GOT3 (cell line): ENCODE results near the gene NDUFA13.

Experiments used
- DNase-seq: peaks from one replicate; lab custom pipeline; 2025; ENCODE audit warnings: mixed read lengths; lab: John Stamatoyannopoulos, UW

NDUFA13 gene

GRCh38 chr19:19548915-19549759 lies 33.1 kb downstream of the NDUFA13 start:
- DNase-seq, result no peak

GRCh38 chr19:19549804-19550464 lies 33.9 kb downstream of the NDUFA13 start:
- no peak for DNase-seq

- DNase-seq, result no peak
These were observed 34.5 kb downstream of the NDUFA13 start for GRCh38 chr19:19550485-19550929.

DNA sequence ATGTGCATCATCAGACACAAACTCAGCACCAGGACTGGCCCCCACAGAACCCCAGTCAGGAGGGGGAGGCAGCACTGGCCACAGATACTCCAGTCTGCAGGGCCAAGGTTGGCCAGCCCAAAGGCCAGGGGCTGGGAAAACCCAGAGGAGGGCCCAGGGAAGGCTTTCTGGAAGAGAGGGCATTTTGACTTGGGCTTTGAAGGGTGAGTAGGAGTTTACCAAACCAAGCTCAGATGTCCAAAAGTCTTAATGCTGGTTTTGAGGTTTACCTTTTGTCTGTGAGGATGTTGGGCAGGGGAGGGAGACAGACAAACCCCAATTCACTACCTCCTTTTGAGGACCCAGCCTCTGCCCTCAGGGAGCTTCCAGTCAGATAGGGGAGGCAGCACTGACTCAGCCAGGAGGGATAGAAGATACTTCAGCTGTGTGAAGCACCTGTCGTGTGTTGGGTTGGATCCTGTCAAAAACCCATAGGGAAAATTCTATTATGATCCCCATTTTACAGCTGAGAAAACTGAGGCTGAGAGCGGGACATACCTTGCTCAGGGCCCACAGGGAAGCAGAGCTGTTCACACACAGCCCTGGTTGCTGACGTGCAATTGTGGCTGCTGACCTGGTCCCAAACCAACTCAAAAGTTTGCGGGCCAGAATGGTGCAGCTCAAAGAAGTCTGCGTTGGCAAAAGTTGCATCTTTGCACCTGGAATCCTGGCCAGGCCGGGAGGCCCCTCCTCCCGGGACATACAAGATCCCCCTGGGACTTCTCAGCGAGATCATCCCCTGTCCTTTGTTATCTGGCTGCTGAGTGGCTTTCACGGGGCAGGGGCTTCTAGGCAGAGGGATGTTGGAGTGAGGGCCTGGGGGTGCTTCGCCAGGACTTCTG lies 35.2 kb downstream of the NDUFA13 start:
- no peak for DNase-seq

- DNase-seq, result no peak
These were observed 35.8 kb downstream of the NDUFA13 start for GRCh38 chr19:19551853-19552192.

DNA sequence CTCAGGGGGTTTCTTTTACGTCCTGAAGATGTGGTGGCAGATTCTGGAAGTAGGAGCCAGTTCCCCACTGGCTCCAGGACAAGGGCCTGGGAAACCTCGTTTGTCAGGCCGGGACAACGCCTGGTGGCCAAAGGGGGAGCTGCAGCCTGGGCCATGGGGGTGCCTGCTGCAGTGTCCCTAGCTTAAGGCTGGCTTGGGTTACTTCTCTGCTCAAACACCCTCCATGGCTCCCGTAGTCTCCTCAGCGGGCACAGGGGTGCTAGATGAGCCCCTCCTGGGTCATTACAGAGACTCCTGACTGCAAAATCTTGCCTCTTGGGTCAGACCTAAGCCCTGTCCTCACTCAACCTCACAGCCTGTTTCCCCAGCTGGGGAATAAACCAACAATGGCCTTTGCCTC lies 36.8 kb downstream of the NDUFA13 start:
- no peak for DNase-seq

DNA sequence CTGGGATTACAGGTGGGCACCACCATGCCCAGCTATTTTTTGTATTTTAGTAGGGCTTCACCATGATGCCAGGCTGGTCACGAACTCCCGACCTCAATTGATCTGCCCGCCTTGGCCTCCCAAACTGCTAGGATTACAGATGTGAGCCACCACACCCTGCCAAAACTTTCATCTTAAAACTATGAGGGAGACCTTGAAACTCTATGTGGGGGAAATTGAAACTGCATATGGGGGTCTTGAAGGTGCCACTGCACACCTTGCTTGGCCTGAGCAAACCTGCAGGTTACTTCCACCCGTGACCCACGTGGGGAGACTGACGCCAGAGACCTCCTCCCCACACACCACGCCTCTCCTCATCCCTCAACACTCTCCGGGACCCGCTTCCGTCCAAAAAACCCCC lies 37.6 kb downstream of the NDUFA13 start:
- DNase-seq, result no peak

- no peak for DNase-seq
These were observed 38.3 kb downstream of the NDUFA13 start for GRCh38 chr19:19554074-19555023.

DNA sequence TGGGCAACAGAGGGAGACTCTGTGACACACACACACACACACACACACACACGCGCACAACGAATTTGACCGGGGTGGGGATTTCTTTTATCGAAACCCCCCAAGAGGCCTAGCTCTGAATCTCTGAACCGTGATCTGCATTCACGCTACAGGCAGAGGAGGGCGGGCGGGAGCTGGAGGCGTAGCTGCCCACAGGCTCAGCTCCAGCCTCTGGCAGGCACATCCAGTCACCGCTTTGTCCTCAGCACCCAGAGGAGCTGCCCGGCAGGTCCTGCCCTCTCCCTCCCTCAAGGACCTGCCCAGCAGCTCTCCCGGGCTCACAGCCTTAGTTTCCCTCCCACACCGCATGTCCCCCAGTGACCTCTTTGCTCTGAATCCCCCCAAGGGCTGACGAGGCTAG lies 42.0 kb downstream of the NDUFA13 start:
- no peak for DNase-seq

GRCh38 chr19:19558636-19559035 lies 42.6 kb downstream of the NDUFA13 start:
- no peak for DNase-seq

- DNase-seq, result no peak
These were observed 43.9 kb downstream of the NDUFA13 start for GRCh38 chr19:19559931-19560330.

- DNase-seq, result no peak
These were observed 46.1 kb downstream of the NDUFA13 start for GRCh38 chr19:19561946-19562664.

GRCh38 chr19:19562665-19563347 lies 46.8 kb downstream of the NDUFA13 start:
- DNase-seq, result no peak

DNA sequence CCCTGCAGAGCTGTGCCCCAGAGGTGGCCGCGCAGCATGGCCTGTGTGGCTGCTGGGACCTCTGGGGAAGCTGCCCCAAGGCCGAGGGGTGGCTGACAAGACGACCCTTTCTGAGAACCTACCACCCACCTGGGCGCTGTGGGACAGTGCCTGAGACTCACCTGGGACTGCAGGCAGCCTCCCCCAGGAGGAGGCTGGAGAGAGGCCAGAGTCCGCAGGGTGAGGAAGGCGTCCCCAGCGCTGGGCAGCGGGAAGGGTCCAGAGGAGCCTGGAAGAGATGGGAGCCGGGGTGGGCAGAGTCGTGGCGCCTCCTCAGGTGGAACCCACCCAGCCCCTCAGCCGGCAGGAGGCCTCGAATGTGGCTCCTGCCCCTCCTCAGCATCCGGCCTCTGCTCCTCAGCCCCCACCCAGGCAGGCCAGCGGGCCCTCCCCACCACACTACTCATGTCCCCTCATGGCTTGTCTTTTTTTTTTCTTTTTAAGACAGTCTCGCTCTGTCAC lies 47.4 kb downstream of the NDUFA13 start:
- no peak for DNase-seq

- DNase-seq, result no peak
These were observed 50.3 kb downstream of the NDUFA13 start for GRCh38 chr19:19566306-19566705.

- no peak for DNase-seq
These were observed 51.4 kb downstream of the NDUFA13 start for GRCh38 chr19:19567391-19567790.

GRCh38 chr19:19568802-19569756 lies 53.1 kb downstream of the NDUFA13 start:
- no peak for DNase-seq

GRCh38 chr19:19570571-19570970 lies 54.5 kb downstream of the NDUFA13 start:
- no peak for DNase-seq
